Lung (tissue), 12 donors: ENCODE measurements around the gene GINS3. TPM values are rescaled to one million over a fixed set of nuclear protein-coding genes. Genes with fewer than 3 reads are reported as not detected.

Source experiments
- ATAC-seq: fragments of 200-7000 bp; cut with Tn5 transposase; one replicate; pipeline ENCODE4 v1.9.1; 2020; ENCODE audit warnings: moderate number of reproducible peaks; ENCODE audit not compliant: insufficient read depth, low FRiP score
- DNase-seq, 3 donors: peaks; one replicate each; pipeline ENCODE4 v3.0.0-alpha.2; 2013 to 2017
- H3K27ac ChIP-seq, 2 donors: one replicate each; pipeline ENCODE4 v1.5.1; 2013; ENCODE audit warnings: mild to moderate bottlenecking in 2 of 2, moderate library complexity in 2 of 2, control low read depth in 1 of 2, inconsistent platforms in 1 of 2, low read depth in 1 of 2, low read length in 1 of 2
- H3K27me3 ChIP-seq, 3 donors: one replicate each; pipeline ENCODE4 v1.5.1; 2013; ENCODE audit warnings: low read length in 2 of 3; ENCODE audit not compliant: control insufficient read depth in 3 of 3, insufficient read depth in 3 of 3
- H3K36me3 ChIP-seq, 4 donors: one replicate each; pipeline ENCODE4 v1.5.1; 2013; ENCODE audit warnings: low read length in 4 of 4, mild to moderate bottlenecking in 1 of 4, moderate library complexity in 1 of 4; ENCODE audit not compliant: control insufficient read depth in 4 of 4, insufficient read depth in 4 of 4
- H3K4me1 ChIP-seq, 5 donors: one replicate each; pipeline ENCODE4 v1.5.1; 2013; ENCODE audit warnings: low read length in 5 of 5, mild to moderate bottlenecking in 2 of 5, moderate library complexity in 1 of 5; ENCODE audit not compliant: control insufficient read depth in 5 of 5, insufficient read depth in 5 of 5
- H3K4me3 ChIP-seq: one replicate; pipeline ENCODE4 v1.5.1; 2013; ENCODE audit warnings: mild to moderate bottlenecking, control low read depth, moderate library complexity
- H3K9ac ChIP-seq, 2 donors: one replicate each; pipeline ENCODE4 v1.5.1; 2013; ENCODE audit warnings: low read length in 2 of 2, control low read depth in 1 of 2; ENCODE audit not compliant: insufficient read depth in 1 of 2
- H3K9me3 ChIP-seq, 4 donors: one replicate each; pipeline ENCODE4 v1.5.1; 2013; ENCODE audit warnings: low read length in 3 of 4, mild to moderate bottlenecking in 1 of 4, moderate library complexity in 1 of 4; ENCODE audit not compliant: control insufficient read depth in 4 of 4, insufficient read depth in 3 of 4
- CTCF ChIP-seq: IDR thresholded peaks from 2 replicates; pipeline ENCODE4 v1.5.1; 2012; ENCODE audit warnings: mild to moderate bottlenecking; ENCODE audit errors: control extremely low read depth, extremely low read depth
- WGBS, 2 donors: extraction: QIAGEN DNeasy Blood & Tissue Kit; methylation state at CpG; one replicate each; pipeline ENCODE4 v1.1.7; 2013; 5-methylcytosine and 5-hydroxymethylcytosine counted together
- polyA plus RNA-seq, 2 donors: library from polyadenylated mRNA; stranded (reverse); fragments of 200-250 nt; gene quantifications; one replicate each; pipeline ENCODE4 v1.2.1, GENCODE V29; 2013
- total RNA-seq, 2 donors: library from RNA; depleted of rRNA in 1 of 2; stranded (reverse); fragments of >200 nt in 1 of 2; gene quantifications; one replicate each; pipeline ENCODE4 v1.2.1, GENCODE V29; 2014 to 2021
- donor health status: control.
- donor health status: control.
- donor health status: Bipolar disorder and iron deficiency.
- donor health status: healthy.
- donor health status: DM: yes; HTN: yes; CAD: no.

Gene GINS3
- total and polyA plus RNA-seq, 4 donors: 2.7 to 5.1 (median 3.4) TPM

DNA sequence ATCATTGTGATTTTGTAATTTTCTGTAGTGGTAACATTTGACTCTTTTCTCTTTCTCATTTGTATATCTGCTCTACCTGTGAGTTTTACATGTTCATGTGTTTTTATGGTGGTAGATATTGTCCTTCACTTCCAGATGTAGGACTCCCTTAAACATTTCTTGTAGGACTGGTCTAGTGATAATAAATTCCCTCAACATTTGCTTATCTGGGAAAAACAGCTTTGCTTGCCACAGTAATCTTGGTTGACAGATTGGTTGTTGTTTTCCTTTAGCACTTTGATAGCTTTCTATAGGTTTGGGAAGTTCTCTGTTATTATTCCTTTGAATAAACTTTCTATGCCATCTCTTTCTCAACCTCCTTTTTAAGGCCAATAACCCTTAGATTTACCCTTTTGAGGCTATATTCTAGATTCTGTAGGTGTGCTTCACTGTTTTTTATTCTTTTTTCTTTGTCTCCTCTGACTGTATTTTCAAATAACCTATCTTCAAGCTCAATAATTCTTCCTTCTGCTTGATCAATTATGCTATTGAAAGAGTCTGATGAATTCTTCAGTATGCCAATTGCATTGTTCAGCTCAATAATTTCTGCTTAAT, 32.1 kb upstream of the GINS3 start:
- ATAC-seq (no peak), DNase-seq (no peak)
- Histone ChIP-seq H3K36me3 (no peaks in the 10 kb centered on the region), H3K9ac (no peak overlapping the region), H3K4me3 (no peak overlapping the region), H3K9me3 (peaks cover 0 to 15% (median 2%) of the 10 kb centered on the region in 4 donors), H3K4me1 (no peaks in the 10 kb centered on the region), H3K27me3 (no peaks in the 10 kb centered on the region), H3K27ac (no peak overlapping the region)
- TF ChIP-seq CTCF: no peak

GRCh38 chr16:58361726-58362125, 30.5 kb upstream of the GINS3 start:
- ATAC-seq (no peak), DNase-seq (no peak)
- Histone ChIP-seq H3K4me3 (no peak overlapping the region), H3K36me3 (no peaks in the 10 kb centered on the region), H3K4me1 (no peaks in the 10 kb centered on the region), H3K9ac (no peak overlapping the region), H3K27ac (no peak overlapping the region), H3K27me3 (no peaks in the 10 kb centered on the region), H3K9me3 (peaks cover 0 to 15% (median 2%) of the 10 kb centered on the region in 4 donors)
- no peak for TF ChIP-seq CTCF

DNA sequence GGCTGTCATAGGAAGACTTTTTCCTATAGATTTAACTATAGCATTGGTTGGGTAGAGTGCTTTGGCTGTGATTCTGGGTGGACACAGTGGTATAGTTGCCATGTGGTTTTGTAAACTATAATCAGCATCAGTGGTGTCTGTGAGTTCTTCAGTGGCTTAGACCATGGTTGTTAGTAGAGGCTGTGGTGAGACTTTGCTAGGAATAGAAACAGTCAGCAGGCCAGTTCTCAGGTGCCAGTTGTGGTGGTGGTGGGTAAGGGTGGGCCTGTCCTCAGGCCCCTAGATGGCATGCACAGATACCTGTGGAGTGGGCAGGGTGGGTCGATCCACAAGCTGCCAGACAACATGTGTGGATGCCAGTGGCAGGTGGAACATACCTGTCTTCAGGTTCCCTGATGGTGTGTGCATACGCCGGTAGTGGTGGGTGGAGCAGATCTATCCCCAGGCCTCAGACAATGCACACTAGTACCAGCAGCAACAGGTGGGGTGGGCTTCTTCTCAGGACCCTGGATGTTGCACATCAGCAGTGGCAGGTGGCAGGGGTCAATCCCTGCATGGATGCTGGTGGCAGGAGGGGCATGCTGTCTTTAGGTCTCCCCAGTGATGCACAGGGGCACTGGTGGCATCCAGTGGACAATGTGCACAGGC, 28.4 kb upstream of the GINS3 start:
- Histone ChIP-seq H3K9ac (no peak overlapping the region), H3K4me3 (no peak overlapping the region), H3K36me3 (no peaks in the 10 kb centered on the region), H3K4me1 (no peaks in the 10 kb centered on the region), H3K27me3 (no peaks in the 10 kb centered on the region), H3K9me3 (peaks cover 0 to 15% (median 2%) of the 10 kb centered on the region in 4 donors), H3K27ac (no peak overlapping the region)
- TF ChIP-seq CTCF: no peak
- DNase-seq: no peak
- WGBS, 2 donors: 83 to 94% methylated on average over 3 of the region's 3 CpGs
- ATAC-seq: no peak
